Motor neuron (in vitro differentiated cells): ENCODE data around the gene WFDC5. TPM values are rescaled to one million over a fixed set of nuclear protein-coding genes. Genes with fewer than 3 reads are reported as not detected.
A peak's percentile ranks its signal among the peaks of the same experiment; 100 is the strongest.
"Not testable (repeated sequence)": the region's sequence is repeated elsewhere in the genome, so short reads cannot be mapped to it uniquely, and the experiment has no call there.

Experiments used
- ATAC-seq, 8 experiments: fragments of 200-7000 bp; cut with Tn5 transposase; replicated peaks in 6 of 8; 2 replicates each; pipeline ENCODE4 v1.8.0; 2021; ENCODE audit warnings: mild to moderate bottlenecking in 8 of 8, moderate library complexity in 8 of 8
- H3K27ac ChIP-seq, 2 donors: fragments of 250-450 bp; sonication (Bioruptor Pico); 2 replicates each; pipeline ENCODE4 v1.9.0; 2021; ENCODE audit warnings: antibody characterized with exemption in 2 of 2, mild to moderate bottlenecking in 2 of 2, moderate library complexity in 1 of 2
- H3K4me1 ChIP-seq, 2 donors: fragments of 250-450 bp; sonication (Bioruptor Pico); replicated peaks in 1 of 2; 2 replicates each; pipeline ENCODE4 v1.6.1; 2021; ENCODE audit warnings: antibody characterized with exemption in 2 of 2, mild to moderate bottlenecking in 2 of 2, moderate library complexity in 1 of 2
- H3K4me3 ChIP-seq, 5 donors: fragments of 250-450 bp; sonication (Bioruptor Pico); 2 replicates each; pipeline ENCODE4 v1.9.0; 2021; ENCODE audit warnings: antibody characterized with exemption in 5 of 5, mild to moderate bottlenecking in 5 of 5, moderate library complexity in 4 of 5
- WGBS, 10 experiments: fragments of 450-650 bp; shearing (Covaris generic); methylation state at CpG; one replicate each; pipeline ENCODE4 v1.0.0; 2022; 5-methylcytosine and 5-hydroxymethylcytosine counted together
- in situ Hi-C, 9 experiments: fragments of 400-800 bp; cut with MboI; loops; one replicate each; pipeline ENCODE4 v1.15.0; 2021; ENCODE audit warnings: low sequenced_read_pairs in 9 of 9, low pct_unique_long_range_greater_than_20kb in 2 of 9; ENCODE audit not compliant: unreplicated experiment in 9 of 9
- total RNA-seq, 8 experiments: library from RNA; unstranded; fragments of 300-600 nt; gene quantifications; 2 replicates each; pipeline versions ENCODE4 v1.2.3 to v1.2.4, GENCODE V29; 2022

WFDC5 gene
- total RNA-seq, 8 experiments from 2014 or later = 0.29 to 0.66 (median 0.36) TPM; not detected in 4

GRCh38 chr20:45082468-45082867 lies 32.5 kb downstream of the WFDC5 start:
- Histone ChIP-seq H3K4me1 (no peaks in the 10 kb centered on the region), H3K27ac (no peak overlapping the region), H3K4me3 (no peak overlapping the region)
- WGBS, 10 experiments = 93 to 100% (median 100%) methylated on average over 2 to 3 of the region's 3 CpGs; no CpG with 5 or more reads in 1 of the 10 experiments
- no peak for ATAC-seq
- in situ Hi-C loops = no loop called here

- Histone ChIP-seq H3K27ac (no peak overlapping the region), H3K4me3 (no peak overlapping the region), H3K4me1 (no peaks in the 10 kb centered on the region)
- WGBS, 10 experiments = 63 to 100% (median 88%) methylated on average over 1 to 5 of the region's 5 CpGs
- peak in 3 of 8 experiments; percentile 23 to 75 (median 41) for ATAC-seq
- in situ Hi-C loops = no loop called here
Observed at GRCh38 chr20:45080867-45081624, 33.9 kb downstream of the WFDC5 start.

GRCh38 chr20:45077559-45077958 lies 37.4 kb downstream of the WFDC5 start:
- Histone ChIP-seq H3K4me1 (no peaks in the 10 kb centered on the region), H3K27ac (no peak overlapping the region), H3K4me3 (no peak overlapping the region)
- in situ Hi-C loops = no loop called here
- 57 to 100% (median 92%) methylated on average over 1 to 3 of the region's 3 CpGs; no CpG with 5 or more reads in 4 of the 10 experiments for WGBS, 10 experiments
- ATAC-seq = no peak

- ATAC-seq = no peak
- in situ Hi-C loops = no loop called here
- 75 to 100% (median 93%) methylated on average over 1 to 3 of the region's 3 CpGs; no CpG with 5 or more reads in 2 of the 10 experiments for WGBS, 10 experiments
Observed at GRCh38 chr20:45073221-45073620, 41.8 kb downstream of the WFDC5 start.

GRCh38 chr20:45072066-45072465 lies 42.9 kb downstream of the WFDC5 start:
- no peak overlapping the region for H3K4me3 ChIP-seq
- in situ Hi-C loops = no loop called here
- H3K27ac ChIP-seq = no peak overlapping the region
- 80 to 100% (median 100%) methylated on average over 1 of the region's 1 CpG; no CpG with 5 or more reads in 5 of the 10 experiments for WGBS, 10 experiments
- no peak for ATAC-seq
- H3K4me1 ChIP-seq = no peaks in the 10 kb centered on the region

More at GRCh38 chr20:45073221-45073620, 41.8 kb downstream of the WFDC5 start:
- Histone ChIP-seq H3K4me3 (no peak overlapping the region), H3K4me1 (no peaks in the 10 kb centered on the region), H3K27ac (no peak overlapping the region)

- no peak overlapping the region for H3K27ac ChIP-seq
- ATAC-seq = no peak
- H3K4me1 ChIP-seq = no peaks in the 10 kb centered on the region
- no peak overlapping the region for H3K4me3 ChIP-seq
- in situ Hi-C loops = no loop called here
- WGBS, 10 experiments = 60 to 100% (median 96%) methylated on average over 1 to 6 of the region's 6 CpGs; no CpG with 5 or more reads in 1 of the 10 experiments
Observed at GRCh38 chr20:45070932-45071632, 43.9 kb downstream of the WFDC5 start.

- Histone ChIP-seq H3K27ac (no peak overlapping the region), H3K4me3 (no peak overlapping the region), H3K4me1 (no peaks in the 10 kb centered on the region)
- ATAC-seq = no peak
- in situ Hi-C loops = no loop called here
- 75 to 100% (median 100%) methylated on average over 1 of the region's 1 CpG; no CpG with 5 or more reads in 2 of the 10 experiments for WGBS, 10 experiments
Observed at GRCh38 chr20:45069261-45069660, 45.7 kb downstream of the WFDC5 start.

GRCh38 chr20:45067558-45067957 lies 47.4 kb downstream of the WFDC5 start:
- in situ Hi-C loops = no loop called here
- Histone ChIP-seq H3K27ac (no peak overlapping the region), H3K4me3 (no peak overlapping the region), H3K4me1 (no peaks in the 10 kb centered on the region)
- WGBS, 10 experiments = 17 to 100% (median 79%) methylated on average over 1 to 2 of the region's 2 CpGs; no CpG with 5 or more reads in 5 of the 10 experiments
- ATAC-seq = peak in 5 of 8 experiments; percentile 42 to 86 (median 71)

- no peak overlapping the region for H3K27ac ChIP-seq
- in situ Hi-C loops = no loop called here
- H3K4me1 ChIP-seq = no peaks in the 10 kb centered on the region
- no peak overlapping the region for H3K4me3 ChIP-seq
- no peak for ATAC-seq
- WGBS, 10 experiments = 90 to 100% (median 100%) methylated on average over 1 to 3 of the region's 4 CpGs; no CpG with 5 or more reads in 2 of the 10 experiments
Observed at GRCh38 chr20:45067087-45067486, 47.9 kb downstream of the WFDC5 start.

GRCh38 chr20:45066372-45066771 lies 48.6 kb downstream of the WFDC5 start:
- in situ Hi-C loops = no loop called here
- 82 to 97% (median 93%) methylated on average over 2 to 7 of the region's 7 CpGs; no CpG with 5 or more reads in 1 of the 10 experiments for WGBS, 10 experiments
- H3K4me3 ChIP-seq = no peak overlapping the region
- no peak overlapping the region for H3K27ac ChIP-seq
- H3K4me1 ChIP-seq = peaks cover 0 to 2% of the 10 kb centered on the region in 2 donors
- peak in 1 of 8 experiments; percentile 41 for ATAC-seq

- in situ Hi-C loops = no loop called here
- Histone ChIP-seq H3K4me3 (no peak overlapping the region), H3K27ac (no peak overlapping the region), H3K4me1 (peaks cover 0 to 2% of the 10 kb centered on the region in 2 donors)
- no peak for ATAC-seq
Observed at GRCh38 chr20:45064812-45065211, 50.2 kb downstream of the WFDC5 start.

GRCh38 chr20:45063107-45063506 lies 51.9 kb downstream of the WFDC5 start:
- H3K4me3 ChIP-seq, H3K4me1 ChIP-seq, H3K27ac ChIP-seq, ATAC-seq, in situ Hi-C loops: not testable (repeated sequence)
- 63 to 100% (median 88%) methylated on average over 1 to 2 of the region's 2 CpGs; no CpG with 5 or more reads in 1 of the 10 experiments for WGBS, 10 experiments

GRCh38 chr20:45061244-45061643 lies 53.7 kb downstream of the WFDC5 start:
- ATAC-seq = peak in 4 of 8 experiments; percentile 46 to 100 (median 96)
- WGBS, 10 experiments = 3 to 100% (median 59%) methylated on average over 1 to 4 of the region's 4 CpGs
- Histone ChIP-seq H3K4me3 (no peak overlapping the region), H3K27ac (no peak overlapping the region), H3K4me1 (peaks cover 0 to 7% of the 10 kb centered on the region in 2 donors)
- in situ Hi-C loops = no loop called here
